Gastroesophageal sphincter (tissue), 3 donors: ENCODE results near the gene GADD45A.

ENCODE experiments used
- POLR2A ChIP-seq, 2 donors: fragments of 450-650 bp; IDR thresholded peaks; one replicate each; pipeline ENCODE4 v1.6.1; 2017; ENCODE audit warnings: antibody characterized with exemption in 2 of 2, mild to moderate bottlenecking in 2 of 2, moderate library complexity in 1 of 2
- TF ChIP-seq, protein P1 (sequence below), 4 experiments: fragments of 200-600 bp in 2 of 4; fragments of 450-650 bp in 2 of 4; sonication (generic) in 1 of 4; IDR thresholded peaks; one replicate each; pipeline ENCODE4 v1.5.1; 2017 to 2019; ENCODE audit warnings: antibody characterized with exemption in 4 of 4, mild to moderate bottlenecking in 2 of 4, moderate library complexity in 2 of 4

DNA sequence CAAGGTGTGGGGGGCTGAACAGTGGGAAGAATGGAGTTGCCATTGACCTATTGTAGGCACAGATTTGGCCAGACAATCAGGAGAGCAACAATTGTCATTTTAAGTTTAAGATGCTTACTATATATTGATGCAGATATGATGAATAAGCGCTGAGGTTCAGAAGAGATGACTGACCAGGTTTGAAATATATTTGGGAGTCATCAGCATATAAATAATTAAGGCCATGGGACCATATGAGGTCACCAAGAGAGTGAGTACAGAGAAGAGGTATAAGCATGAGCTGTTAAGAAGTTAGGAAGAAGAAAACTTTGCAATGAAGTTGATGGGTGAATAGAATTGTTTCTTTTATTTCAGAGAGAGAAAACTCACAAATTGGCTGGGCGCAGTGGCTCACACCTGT is 4.5 kb upstream of the GADD45A start:
- TF ChIP-seq, protein P1, sequence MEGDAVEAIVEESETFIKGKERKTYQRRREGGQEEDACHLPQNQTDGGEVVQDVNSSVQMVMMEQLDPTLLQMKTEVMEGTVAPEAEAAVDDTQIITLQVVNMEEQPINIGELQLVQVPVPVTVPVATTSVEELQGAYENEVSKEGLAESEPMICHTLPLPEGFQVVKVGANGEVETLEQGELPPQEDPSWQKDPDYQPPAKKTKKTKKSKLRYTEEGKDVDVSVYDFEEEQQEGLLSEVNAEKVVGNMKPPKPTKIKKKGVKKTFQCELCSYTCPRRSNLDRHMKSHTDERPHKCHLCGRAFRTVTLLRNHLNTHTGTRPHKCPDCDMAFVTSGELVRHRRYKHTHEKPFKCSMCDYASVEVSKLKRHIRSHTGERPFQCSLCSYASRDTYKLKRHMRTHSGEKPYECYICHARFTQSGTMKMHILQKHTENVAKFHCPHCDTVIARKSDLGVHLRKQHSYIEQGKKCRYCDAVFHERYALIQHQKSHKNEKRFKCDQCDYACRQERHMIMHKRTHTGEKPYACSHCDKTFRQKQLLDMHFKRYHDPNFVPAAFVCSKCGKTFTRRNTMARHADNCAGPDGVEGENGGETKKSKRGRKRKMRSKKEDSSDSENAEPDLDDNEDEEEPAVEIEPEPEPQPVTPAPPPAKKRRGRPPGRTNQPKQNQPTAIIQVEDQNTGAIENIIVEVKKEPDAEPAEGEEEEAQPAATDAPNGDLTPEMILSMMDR (IDR thresholded peaks at IDR 0.05) = no peak
- TF ChIP-seq POLR2A (IDR thresholded peaks at IDR 0.05) = no peak
